HuH-7 (cell line): Measurements from ENCODE around the gene OR5H2.

ENCODE experiments used
- DNase-seq: peaks from one replicate; pipeline ENCODE4 v3.0.0; 2011; ENCODE audit warnings: low spot score

The OR5H2 gene

DNA sequence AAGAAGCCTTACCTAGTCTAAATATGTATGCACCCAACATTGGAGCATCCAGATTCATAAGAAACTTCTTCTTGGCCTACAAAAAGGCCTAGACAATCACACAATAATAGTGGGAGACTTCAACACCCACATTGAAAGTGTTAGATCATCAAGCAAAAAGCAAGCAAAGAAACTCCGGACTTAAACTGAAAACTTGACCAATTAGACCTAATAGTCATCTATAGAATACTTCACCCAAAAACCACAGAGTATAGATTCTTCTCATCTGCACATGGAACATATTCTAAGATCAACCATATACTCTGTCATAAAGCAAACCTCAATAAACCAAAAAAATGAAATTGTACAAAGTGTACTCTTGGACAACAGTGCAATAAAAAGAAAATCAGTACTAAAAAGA, 49.0 kb downstream of the OR5H2 start:
- DNase-seq, result no peak
